HepG2 (cell line): Measurements from ENCODE around the gene PVR. TPM values are rescaled to one million over a fixed set of nuclear protein-coding genes. Genes with fewer than 3 reads are reported as not detected.

ENCODE experiments used
- ATAC-seq: fragments of 200-7000 bp; cut with Tn5 transposase; 3 replicates; pipeline ENCODE4 v1.9.1; 2020; ENCODE audit warnings: mild to moderate bottlenecking, moderate library complexity
- BruUV-seq: library from RNA; stranded (reverse); fragments of 400-500 nt; replicated peaks from 2 replicates; lab custom pipeline; 2021; lab: Mats Ljungman, UMichigan
- CTCF ChIA-PET: fragments of 300-600 bp; formaldehyde crosslinking; extraction: SDS; loops from one replicate; lab custom pipeline; 2021; ENCODE audit warnings: low total read pairs, inconsistent platforms, low intra/inter-chr PET ratio; lab: Yijun Ruan, JAX
- POLR2A ChIA-PET: fragments of 350-600 bp; sonication (Branson Sonifier 250); formaldehyde crosslinking; loops from one replicate; lab custom pipeline; 2020; ENCODE audit warnings: antibody characterized with exemption, inconsistent platforms; lab: Yijun Ruan, JAX
- DNase-seq: peaks from one replicate; pipeline ENCODE4 v3.0.0-alpha.2; 2015; ENCODE audit warnings: low spot score
- FAIRE-seq: peaks from 3 replicates; lab custom pipeline; 2011; peaks lifted over from hg19 to GRCh38; lab: Jason Lieb, UNC
- H2AFZ ChIP-seq: one replicate; pipeline ENCODE4 v1.6.1; 2011; ENCODE audit warnings: low read length, inconsistent platforms
- H3K27ac ChIP-seq: fragments of 300-600 bp; 3 replicates; pipeline ENCODE4 v1.8.0; 2011; ENCODE audit warnings: mixed run types, mild to moderate bottlenecking, mixed read lengths, low read length, inconsistent platforms; ENCODE audit not compliant: insufficient read depth; ENCODE audit errors: extremely low read length
- H3K27me3 ChIP-seq, 2 experiments: fragments of 200-600 bp in 1 of 2; 2 replicates in 1 of 2; 3 replicates in 1 of 2; pipeline versions ENCODE4 v1.6.0 to v1.8.0; 2011; ENCODE audit warnings: low read length in 2 of 2, mild to moderate bottlenecking in 2 of 2, moderate library complexity in 2 of 2, inconsistent platforms in 1 of 2; ENCODE audit not compliant: insufficient read depth in 2 of 2, control insufficient read depth in 1 of 2
- H3K36me3 ChIP-seq, 2 experiments: fragments of 200-600 bp in 1 of 2; replicated peaks in 1 of 2; 2 replicates in 1 of 2; 3 replicates in 1 of 2; pipeline versions ENCODE4 v1.5.1 to v1.8.0; 2011; ENCODE audit warnings: low read length in 2 of 2, inconsistent platforms in 1 of 2; ENCODE audit not compliant: insufficient read depth in 2 of 2, control insufficient read depth in 1 of 2
- H3K4me1 ChIP-seq: 2 replicates; pipeline ENCODE4 v1.5.1; 2012; ENCODE audit warnings: low read length, inconsistent platforms; ENCODE audit not compliant: insufficient read depth
- H3K4me2 ChIP-seq: 2 replicates; pipeline ENCODE4 v1.6.0; 2011; ENCODE audit warnings: low read depth, low read length, inconsistent platforms
- H3K4me3 ChIP-seq, 3 experiments: fragments of 200-600 bp in 1 of 3; sonication (generic), shearing (Covaris generic) in 1 of 3; replicated peaks in 1 of 3; 2 replicates each; pipeline ENCODE4 v1.5.1; 2011 to 2016; ENCODE audit warnings: low read length in 3 of 3, inconsistent platforms in 2 of 3, low read depth in 2 of 3, mild to moderate bottlenecking in 2 of 3, control low read depth in 1 of 3, mixed read lengths in 1 of 3; ENCODE audit not compliant: insufficient read depth in 1 of 3
- H3K79me2 ChIP-seq: one replicate; pipeline ENCODE4 v1.6.1; 2011; ENCODE audit warnings: low read length, inconsistent platforms; ENCODE audit not compliant: insufficient read depth
- H3K9ac ChIP-seq: 2 replicates; pipeline ENCODE4 v1.6.0; 2011; ENCODE audit warnings: mild to moderate bottlenecking, low read depth, low read length, inconsistent platforms; ENCODE audit not compliant: insufficient read depth
- H3K9me3 ChIP-seq: 2 replicates; pipeline ENCODE4 v1.5.1; 2012; ENCODE audit warnings: mild to moderate bottlenecking, low read length
- H4K20me1 ChIP-seq: 2 replicates; pipeline ENCODE4 v1.6.0; 2011; ENCODE audit warnings: inconsistent platforms, mild to moderate bottlenecking, low read length, moderate library complexity; ENCODE audit not compliant: insufficient read depth
- HNRNPL ChIP-seq: fragments of 200-400 bp; formaldehyde crosslinking; IDR thresholded peaks from 2 replicates; pipeline ENCODE4 v1.6.1; 2017; ENCODE audit warnings: mild to moderate bottlenecking, low read depth, low read length
- MBD4 ChIP-seq: IDR thresholded peaks from 2 replicates; pipeline ENCODE4 v1.6.1; 2012; ENCODE audit warnings: low read length, inconsistent platforms, borderline replicate concordance
- POLR2A ChIP-seq, 2 experiments: IDR thresholded peaks; 2 replicates each; pipeline ENCODE4 v1.6.1; 2011; ENCODE audit warnings: low read depth in 2 of 2, low read length in 2 of 2, mild to moderate bottlenecking in 1 of 2, moderate library complexity in 1 of 2; ENCODE audit not compliant: insufficient read depth in 1 of 2
- RBFOX2 ChIP-seq: fragments of 200-400 bp; formaldehyde crosslinking; IDR thresholded peaks from 2 replicates; pipeline ENCODE4 v1.6.1; 2017; ENCODE audit warnings: low read depth, mild to moderate bottlenecking, low read length
- ZFP36 ChIP-seq: fragments of 150-350 bp; IDR thresholded peaks from 2 replicates; pipeline ENCODE4 v1.6.1; 2018; ENCODE audit warnings: borderline replicate concordance, low read length, low read depth; ENCODE audit not compliant: partially characterized antibody
- ZNF292 ChIP-seq: sonication (generic); formaldehyde crosslinking; IDR thresholded peaks from 2 replicates; pipeline ENCODE4 v1.8.1; 2022; ENCODE audit warnings: mild to moderate bottlenecking, low read depth, missing genetic modification reagents, borderline replicate concordance
- ZNF709 ChIP-seq: sonication (generic); formaldehyde crosslinking; IDR thresholded peaks from 2 replicates; pipeline ENCODE4 v1.5.0; 2020; ENCODE audit warnings: mild to moderate bottlenecking, missing genetic modification reagents
- WGBS: methylation state at CpG from one replicate; pipeline ENCODE4 v1.1.6; 2017; ENCODE audit warnings: low lambda C conversion rate; 5-methylcytosine and 5-hydroxymethylcytosine counted together
- in situ Hi-C: cut with HindIII; loops from 2 replicates; pipeline ENCODE4 v1.10.0; 2017; ENCODE audit warnings: low pct_unique_long_range_greater_than_20kb; ENCODE audit not compliant: extremely low pct_ligation_motif_present
- intact Hi-C: fragments of 100-400 bp; cut with micrococcal nuclease; formaldehyde crosslinking; loops from one replicate; pipeline ENCODE4 v1.10.0; 2022; ENCODE audit not compliant: unreplicated experiment
- polyA plus RNA-seq, 8 experiments: library from polyadenylated mRNA; depleted of rRNA in 3 of 8; stranded (reverse) in 7 of 8; unstranded in 1 of 8; fragments of >200 nt; fragmentation: Illumina TruSeq in 4 of 8; extraction: Trizol in 4 of 8; gene quantifications; 2 replicates each; pipeline versions ENCODE4 v1.2.1 to v1.2.3, GENCODE V29; 2011 to 2016; ENCODE audit warnings: low read depth in 4 of 8, missing spikeins in 1 of 8, mixed read lengths in 1 of 8; ENCODE audit not compliant: insufficient read depth in 1 of 8
- total RNA-seq, 5 experiments: library from RNA; depleted of rRNA; stranded (reverse); fragments of >200 nt; fragmentation: Illumina TruSeq; extraction: Trizol; gene quantifications; 2 replicates each; pipeline ENCODE4 v1.2.3, GENCODE V29; 2016; ENCODE audit warnings: low read depth in 1 of 5

The PVR gene
- total and polyA plus RNA-seq, 2 of the 13 experiments (the other 11 are each of a cell fraction or from before 2014, with no cell fraction given) = 43.4 to 46.6 TPM

GRCh38 chr19:44648631-44649251 lies 5.0 kb downstream of the PVR start:
- WGBS = 96% methylated on average over 3 of the region's 3 CpGs
- H3K9me3 ChIP-seq = no peaks in the 10 kb centered on the region
- FAIRE-seq = no peak
- no peak for ATAC-seq
- CTCF ChIA-PET = no interaction called here
- intact Hi-C loops = no loop called here
- H4K20me1 ChIP-seq = peaks cover 13% of the 10 kb centered on the region
- no peak overlapping the region for H2AFZ ChIP-seq
- H3K4me1 ChIP-seq = peaks cover 13% of the 10 kb centered on the region
- H3K4me3 ChIP-seq = no peak overlapping the region
- H3K79me2 ChIP-seq = peaks cover 24% of the 10 kb centered on the region
- no peak overlapping the region for H3K9ac ChIP-seq
- BruUV-seq = no TSS peak
- H3K27ac ChIP-seq = no peak overlapping the region
- in situ Hi-C loops = no loop called here
- H3K4me2 ChIP-seq = no peak overlapping the region
- TF ChIP-seq ZNF292 (CRISPR knock-in tag) = no peak
- no peak for TF ChIP-seq ZNF709 (CRISPR knock-in tag)
- TF ChIP-seq MBD4 = no peak
- peaks cover 30 to 61% of the 10 kb centered on the region in 2 experiments for H3K36me3 ChIP-seq
- DNase-seq = no peak
- POLR2A ChIA-PET = interaction anchor here (1.0 to 3.5 kb wide), 5 partner anchors 12 to 46 kb away, joined by 3 to 20 read pairs (median 3); partner anchors contain the start of gene IGSF23
- H3K27me3 ChIP-seq = no peaks in the 10 kb centered on the region; a peak in 1 of 5 replicates

- H3K4me1 ChIP-seq = peaks cover 13% of the 10 kb centered on the region
- H3K27ac ChIP-seq = no peak overlapping the region
These were observed 6.0 kb downstream of the PVR start for GRCh38 chr19:44649578-44650145.

More at GRCh38 chr19:44649578-44650145, 6.0 kb downstream of the PVR start:
- peaks cover 13% of the 10 kb centered on the region for H4K20me1 ChIP-seq
- POLR2A ChIA-PET = interaction anchor here (0.8 to 3.5 kb wide), 3 partner anchors 35 to 62 kb away, joined by 4 to 20 read pairs (median 4); partner anchors contain the start of gene IGSF23
- 0 out of 4 replicates have a peak, but pooled peaks of 1 of the 2 experiments have one; percentile 12 for TF ChIP-seq POLR2A (IDR thresholded peaks at IDR 0.05; ENCODE audit: insufficient read depth in 1 of 2, low read depth in 2 of 2, low read length in 2 of 2)
- TF ChIP-seq HNRNPL = 0 out of 2 replicates have a peak, but pooled peaks have one; percentile 18
- no peak for TF ChIP-seq ZFP36
- TF ChIP-seq RBFOX2 = 0 out of 2 replicates have a peak, but pooled peaks have one; percentile 31
- TF ChIP-seq, all 625 proteins: peak for 3
- H3K9ac ChIP-seq = no peak overlapping the region
- H3K27me3 ChIP-seq = no peaks in the 10 kb centered on the region
- BruUV-seq = no TSS peak
- H2AFZ ChIP-seq = no peak overlapping the region
- intact Hi-C loops = no loop called here
- ATAC-seq = no peak
- no peak overlapping the region for H3K4me2 ChIP-seq
- 94% methylated on average over 12 of the region's 15 CpGs for WGBS
- H3K9me3 ChIP-seq = no peaks in the 10 kb centered on the region
- no peak overlapping the region for H3K4me3 ChIP-seq
- FAIRE-seq = no peak
- CTCF ChIA-PET = no interaction called here
- H3K36me3 ChIP-seq = peaks cover 33 to 69% of the 10 kb centered on the region in 2 experiments
- DNase-seq = no peak
- in situ Hi-C loops = no loop called here
- peaks cover 18% of the 10 kb centered on the region for H3K79me2 ChIP-seq
